ENCODE data around the gene DHDH. TPM values are rescaled to one million over a fixed set of nuclear protein-coding genes. Genes with fewer than 3 reads are reported as not detected.

The DHDH gene
- total and polyA plus RNA-seq, 2 of the 13 experiments (the other 11 are each of a cell fraction or from before 2014, with no cell fraction given): 0.13 to 0.91 TPM

- no peak for TF ChIP-seq TCF7 (IDR thresholded peaks at IDR 0.05; ENCODE audit: low read depth)
- no peak for TF ChIP-seq MXD1 (CRISPR knock-in tag; IDR thresholded peaks at IDR 0.05)
- TF ChIP-seq TMF1 (CRISPR knock-in tag; IDR thresholded peaks at IDR 0.05; ENCODE audit: low read depth): no peak
- TF ChIP-seq ZNF747 (CRISPR knock-in tag; IDR thresholded peaks at IDR 0.05; ENCODE audit: borderline replicate concordance): no peak
- TF ChIP-seq SSRP1 (CRISPR knock-in tag; IDR thresholded peaks at IDR 0.05): no peak
- no peak for TF ChIP-seq TFDP2 (CRISPR knock-in tag; IDR thresholded peaks at IDR 0.05)
- TF ChIP-seq TERF1 (CRISPR knock-in tag; IDR thresholded peaks at IDR 0.05): no peak
- no peak for TF ChIP-seq MAZ (IDR thresholded peaks at IDR 0.05; ENCODE audit: borderline replicate concordance, low read depth, low read length)
- TF ChIP-seq MAZ (CRISPR knock-in tag; IDR thresholded peaks at IDR 0.05; ENCODE audit: low read depth): 0 out of 2 replicates have a peak, but pooled peaks have one; percentile 35
- no peak for TF ChIP-seq ZNF737 (CRISPR knock-in tag; IDR thresholded peaks at IDR 0.05; ENCODE audit: borderline replicate concordance)
- TF ChIP-seq, protein P1, sequence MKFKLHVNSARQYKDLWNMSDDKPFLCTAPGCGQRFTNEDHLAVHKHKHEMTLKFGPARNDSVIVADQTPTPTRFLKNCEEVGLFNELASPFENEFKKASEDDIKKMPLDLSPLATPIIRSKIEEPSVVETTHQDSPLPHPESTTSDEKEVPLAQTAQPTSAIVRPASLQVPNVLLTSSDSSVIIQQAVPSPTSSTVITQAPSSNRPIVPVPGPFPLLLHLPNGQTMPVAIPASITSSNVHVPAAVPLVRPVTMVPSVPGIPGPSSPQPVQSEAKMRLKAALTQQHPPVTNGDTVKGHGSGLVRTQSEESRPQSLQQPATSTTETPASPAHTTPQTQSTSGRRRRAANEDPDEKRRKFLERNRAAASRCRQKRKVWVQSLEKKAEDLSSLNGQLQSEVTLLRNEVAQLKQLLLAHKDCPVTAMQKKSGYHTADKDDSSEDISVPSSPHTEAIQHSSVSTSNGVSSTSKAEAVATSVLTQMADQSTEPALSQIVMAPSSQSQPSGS (CRISPR knock-in tag; IDR thresholded peaks at IDR 0.05): no peak
- TF ChIP-seq TGIF2 (CRISPR knock-in tag; IDR thresholded peaks at IDR 0.05): no peak
- no peak for TF ChIP-seq AKAP8 (CRISPR knock-in tag; IDR thresholded peaks at IDR 0.05)
- TF ChIP-seq, protein P2, sequence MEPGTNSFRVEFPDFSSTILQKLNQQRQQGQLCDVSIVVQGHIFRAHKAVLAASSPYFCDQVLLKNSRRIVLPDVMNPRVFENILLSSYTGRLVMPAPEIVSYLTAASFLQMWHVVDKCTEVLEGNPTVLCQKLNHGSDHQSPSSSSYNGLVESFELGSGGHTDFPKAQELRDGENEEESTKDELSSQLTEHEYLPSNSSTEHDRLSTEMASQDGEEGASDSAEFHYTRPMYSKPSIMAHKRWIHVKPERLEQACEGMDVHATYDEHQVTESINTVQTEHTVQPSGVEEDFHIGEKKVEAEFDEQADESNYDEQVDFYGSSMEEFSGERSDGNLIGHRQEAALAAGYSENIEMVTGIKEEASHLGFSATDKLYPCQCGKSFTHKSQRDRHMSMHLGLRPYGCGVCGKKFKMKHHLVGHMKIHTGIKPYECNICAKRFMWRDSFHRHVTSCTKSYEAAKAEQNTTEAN (CRISPR knock-in tag; conservative IDR thresholded peaks at IDR 0.05): no peak
- TF ChIP-seq GATAD2A (CRISPR knock-in tag; IDR thresholded peaks at IDR 0.05): peak; percentile 32; the same call in 1 of the 2 replicates
- TF ChIP-seq RELA (CRISPR knock-in tag; IDR thresholded peaks at IDR 0.05): no peak
- TF ChIP-seq KDM1A (CRISPR knock-in tag; IDR thresholded peaks at IDR 0.05): no peak
- TF ChIP-seq, protein P3, sequence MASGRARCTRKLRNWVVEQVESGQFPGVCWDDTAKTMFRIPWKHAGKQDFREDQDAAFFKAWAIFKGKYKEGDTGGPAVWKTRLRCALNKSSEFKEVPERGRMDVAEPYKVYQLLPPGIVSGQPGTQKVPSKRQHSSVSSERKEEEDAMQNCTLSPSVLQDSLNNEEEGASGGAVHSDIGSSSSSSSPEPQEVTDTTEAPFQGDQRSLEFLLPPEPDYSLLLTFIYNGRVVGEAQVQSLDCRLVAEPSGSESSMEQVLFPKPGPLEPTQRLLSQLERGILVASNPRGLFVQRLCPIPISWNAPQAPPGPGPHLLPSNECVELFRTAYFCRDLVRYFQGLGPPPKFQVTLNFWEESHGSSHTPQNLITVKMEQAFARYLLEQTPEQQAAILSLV (CRISPR knock-in tag; IDR thresholded peaks at IDR 0.05; ENCODE audit: borderline replicate concordance): no peak
- TF ChIP-seq RXRB (CRISPR knock-in tag; IDR thresholded peaks at IDR 0.05; ENCODE audit: borderline replicate concordance): no peak
- TF ChIP-seq TBX2 (CRISPR knock-in tag; IDR thresholded peaks at IDR 0.05; ENCODE audit: borderline replicate concordance): no peak
- TF ChIP-seq, protein P4, sequence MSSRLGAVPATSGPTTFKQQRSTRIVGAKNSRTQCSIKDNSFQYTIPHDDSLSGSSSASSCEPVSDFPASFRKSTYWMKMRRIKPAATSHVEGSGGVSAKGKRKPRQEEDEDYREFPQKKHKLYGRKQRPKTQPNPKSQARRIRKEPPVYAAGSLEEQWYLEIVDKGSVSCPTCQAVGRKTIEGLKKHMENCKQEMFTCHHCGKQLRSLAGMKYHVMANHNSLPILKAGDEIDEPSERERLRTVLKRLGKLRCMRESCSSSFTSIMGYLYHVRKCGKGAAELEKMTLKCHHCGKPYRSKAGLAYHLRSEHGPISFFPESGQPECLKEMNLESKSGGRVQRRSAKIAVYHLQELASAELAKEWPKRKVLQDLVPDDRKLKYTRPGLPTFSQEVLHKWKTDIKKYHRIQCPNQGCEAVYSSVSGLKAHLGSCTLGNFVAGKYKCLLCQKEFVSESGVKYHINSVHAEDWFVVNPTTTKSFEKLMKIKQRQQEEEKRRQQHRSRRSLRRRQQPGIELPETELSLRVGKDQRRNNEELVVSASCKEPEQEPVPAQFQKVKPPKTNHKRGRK (CRISPR knock-in tag; IDR thresholded peaks at IDR 0.05): no peak
These were observed 37.5 kb downstream of the DHDH start (continued) for GRCh38 chr19:48970923-48971395.
